Type B pancreatic cell (in vitro differentiated cells): ENCODE measurements around the gene CUL4A. TPM values are rescaled to one million over a fixed set of nuclear protein-coding genes. Genes with fewer than 3 reads are reported as not detected.

ENCODE experiments used
- DNase-seq: peaks from one replicate; pipeline ENCODE4 v3.0.0; 2021; ENCODE audit warnings: mixed read lengths; ENCODE audit not compliant: unreplicated experiment; ENCODE audit errors: extremely low spot score
- H3K27ac Mint-ChIP-seq: 2 replicates; pipeline ENCODE4 v1.8.0; 2021; ENCODE audit warnings: mild to moderate bottlenecking, mixed read lengths
- H3K27me3 Mint-ChIP-seq: 2 replicates; pipeline ENCODE4 v1.8.0; 2021; ENCODE audit warnings: mixed read lengths
- H3K36me3 Mint-ChIP-seq: 2 replicates; pipeline ENCODE4 v1.8.0; 2021; ENCODE audit warnings: mixed read lengths
- H3K4me1 Mint-ChIP-seq: one replicate; pipeline ENCODE4 v1.8.0; 2021; ENCODE audit warnings: mixed read lengths; ENCODE audit not compliant: unreplicated experiment
- H3K4me3 Mint-ChIP-seq: 2 replicates; pipeline ENCODE4 v1.8.0; 2021; ENCODE audit warnings: mild to moderate bottlenecking, mixed read lengths
- H3K9me3 Mint-ChIP-seq: 2 replicates; pipeline ENCODE4 v1.8.0; 2021; ENCODE audit warnings: mixed read lengths
- total RNA-seq: library from RNA; stranded (reverse); gene quantifications from 2 replicates; pipeline ENCODE4 v1.2.1, GENCODE V29; 2021; ENCODE audit warnings: low replicate concordance
- TF ChIP-seq, protein P1 (sequence below): fragments of 200-600 bp; sonication (generic); conservative IDR thresholded peaks from 2 replicates; pipeline ENCODE4 v1.5.0; 2021; ENCODE audit warnings: antibody characterized with exemption, mild to moderate bottlenecking

The CUL4A gene
- total RNA-seq, 1 donor from 2014 or later: 64.6 TPM

DNA sequence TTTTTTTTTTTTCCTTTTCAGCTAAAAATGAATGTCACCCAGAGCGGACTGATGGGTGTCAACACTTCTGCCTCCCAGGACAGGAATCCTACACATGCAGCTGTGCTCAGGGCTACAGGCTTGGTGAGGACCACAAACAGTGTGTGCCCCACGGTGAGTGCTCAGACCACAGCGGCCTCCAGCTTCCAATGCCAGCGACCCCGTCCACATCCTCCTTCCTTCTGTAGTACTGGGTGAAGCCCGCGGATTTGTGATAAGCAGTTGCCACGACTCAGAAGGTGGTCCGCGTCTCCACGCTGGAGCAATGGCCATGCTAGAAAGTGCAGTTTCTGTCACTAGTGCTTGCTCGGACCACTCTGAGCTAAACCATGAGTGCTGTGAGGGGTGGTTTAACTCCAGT is 44.9 kb upstream of the CUL4A start:
- H3K27me3 Mint-ChIP-seq: peaks cover 26% of the 10 kb centered on the region
- H3K4me3 Mint-ChIP-seq: no peak overlapping the region
- no peak overlapping the region for H3K27ac Mint-ChIP-seq
- H3K4me1 Mint-ChIP-seq: no peaks in the 10 kb centered on the region
- TF ChIP-seq, protein P1, sequence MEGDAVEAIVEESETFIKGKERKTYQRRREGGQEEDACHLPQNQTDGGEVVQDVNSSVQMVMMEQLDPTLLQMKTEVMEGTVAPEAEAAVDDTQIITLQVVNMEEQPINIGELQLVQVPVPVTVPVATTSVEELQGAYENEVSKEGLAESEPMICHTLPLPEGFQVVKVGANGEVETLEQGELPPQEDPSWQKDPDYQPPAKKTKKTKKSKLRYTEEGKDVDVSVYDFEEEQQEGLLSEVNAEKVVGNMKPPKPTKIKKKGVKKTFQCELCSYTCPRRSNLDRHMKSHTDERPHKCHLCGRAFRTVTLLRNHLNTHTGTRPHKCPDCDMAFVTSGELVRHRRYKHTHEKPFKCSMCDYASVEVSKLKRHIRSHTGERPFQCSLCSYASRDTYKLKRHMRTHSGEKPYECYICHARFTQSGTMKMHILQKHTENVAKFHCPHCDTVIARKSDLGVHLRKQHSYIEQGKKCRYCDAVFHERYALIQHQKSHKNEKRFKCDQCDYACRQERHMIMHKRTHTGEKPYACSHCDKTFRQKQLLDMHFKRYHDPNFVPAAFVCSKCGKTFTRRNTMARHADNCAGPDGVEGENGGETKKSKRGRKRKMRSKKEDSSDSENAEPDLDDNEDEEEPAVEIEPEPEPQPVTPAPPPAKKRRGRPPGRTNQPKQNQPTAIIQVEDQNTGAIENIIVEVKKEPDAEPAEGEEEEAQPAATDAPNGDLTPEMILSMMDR: no peak
- peaks cover 10% of the 10 kb centered on the region for H3K36me3 Mint-ChIP-seq
- DNase-seq: no peak
- H3K9me3 Mint-ChIP-seq: no peaks in the 10 kb centered on the region

DNA sequence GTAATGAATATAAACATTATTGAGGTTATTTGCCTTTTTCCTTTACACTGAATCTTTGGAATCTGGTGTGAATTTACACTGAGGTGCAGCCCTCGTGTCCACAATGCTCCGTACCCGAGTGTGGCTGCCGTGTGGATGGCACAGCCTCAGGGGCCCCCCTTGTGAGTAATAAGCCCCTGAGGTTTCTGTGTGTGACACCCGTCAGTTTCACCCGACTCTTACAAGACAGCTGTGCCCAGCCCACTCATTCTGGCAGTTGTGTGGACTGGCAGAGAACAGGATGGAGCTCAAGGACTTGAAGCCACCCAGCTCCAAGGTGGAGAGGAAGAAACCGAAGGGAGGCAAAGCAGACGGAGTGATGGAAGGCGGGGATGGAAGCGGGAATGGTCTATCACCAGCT is 43.1 kb upstream of the CUL4A start:
- Mint-ChIP-seq H3K36me3 (peaks cover 17% of the 10 kb centered on the region), H3K4me1 (peaks cover 3% of the 10 kb centered on the region), H3K4me3 (no peak overlapping the region), H3K27ac (no peak overlapping the region), H3K9me3 (no peaks in the 10 kb centered on the region), H3K27me3 (peaks cover 12% of the 10 kb centered on the region)
- DNase-seq: no peak
- TF ChIP-seq, protein P1: no peak

DNA sequence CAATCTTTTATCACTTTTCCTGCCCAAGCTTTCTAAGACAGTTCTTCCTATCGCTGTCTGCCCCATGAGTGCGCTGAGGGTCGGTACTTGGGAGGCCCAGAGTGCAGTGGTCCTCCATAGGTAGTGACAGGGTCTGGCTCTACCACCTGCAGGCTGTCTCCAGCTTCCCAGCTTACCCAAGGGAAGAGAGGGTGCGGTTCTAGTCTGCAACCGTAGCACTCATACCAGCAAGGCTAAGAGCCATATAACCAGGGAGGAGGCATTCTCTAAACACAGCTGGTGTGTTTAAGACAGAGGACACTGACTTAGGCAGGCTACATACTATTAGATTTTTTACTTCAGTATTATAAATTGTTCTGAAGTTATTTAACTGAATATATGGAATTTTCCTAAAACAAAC is 42.7 kb upstream of the CUL4A start:
- H3K4me3 Mint-ChIP-seq: no peak overlapping the region
- H3K27me3 Mint-ChIP-seq: peaks cover 10% of the 10 kb centered on the region
- DNase-seq: no peak
- H3K4me1 Mint-ChIP-seq: peaks cover 3% of the 10 kb centered on the region
- no peaks in the 10 kb centered on the region for H3K9me3 Mint-ChIP-seq
- no peak overlapping the region for H3K27ac Mint-ChIP-seq
- H3K36me3 Mint-ChIP-seq: peaks cover 17% of the 10 kb centered on the region
- TF ChIP-seq, protein P1: no peak

DNA sequence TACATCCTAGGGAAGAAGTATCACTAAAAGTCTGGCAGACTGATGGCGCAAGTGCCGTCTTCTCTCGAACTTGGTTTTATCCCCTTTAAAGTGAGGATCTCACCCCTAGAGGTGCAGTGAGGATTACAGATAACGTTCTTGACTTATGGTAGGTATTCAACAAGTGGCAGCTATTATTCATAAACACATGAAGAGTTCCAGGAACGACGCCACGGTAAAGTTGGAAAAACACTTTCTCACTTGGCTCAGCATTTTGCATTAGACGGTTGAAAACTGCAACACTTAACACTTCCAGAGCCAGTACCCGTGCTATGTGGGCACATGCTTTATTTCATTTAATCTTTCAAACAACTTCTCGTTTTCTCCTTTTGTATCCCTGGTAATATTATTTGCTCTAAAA is 42.3 kb upstream of the CUL4A start:
- H3K27me3 Mint-ChIP-seq: peaks cover 10% of the 10 kb centered on the region
- H3K27ac Mint-ChIP-seq: no peak overlapping the region
- H3K36me3 Mint-ChIP-seq: peaks cover 17% of the 10 kb centered on the region
- no peak for DNase-seq
- H3K4me1 Mint-ChIP-seq: peaks cover 3% of the 10 kb centered on the region
- no peaks in the 10 kb centered on the region for H3K9me3 Mint-ChIP-seq
- no peak overlapping the region for H3K4me3 Mint-ChIP-seq
- TF ChIP-seq, protein P1: no peak

DNA sequence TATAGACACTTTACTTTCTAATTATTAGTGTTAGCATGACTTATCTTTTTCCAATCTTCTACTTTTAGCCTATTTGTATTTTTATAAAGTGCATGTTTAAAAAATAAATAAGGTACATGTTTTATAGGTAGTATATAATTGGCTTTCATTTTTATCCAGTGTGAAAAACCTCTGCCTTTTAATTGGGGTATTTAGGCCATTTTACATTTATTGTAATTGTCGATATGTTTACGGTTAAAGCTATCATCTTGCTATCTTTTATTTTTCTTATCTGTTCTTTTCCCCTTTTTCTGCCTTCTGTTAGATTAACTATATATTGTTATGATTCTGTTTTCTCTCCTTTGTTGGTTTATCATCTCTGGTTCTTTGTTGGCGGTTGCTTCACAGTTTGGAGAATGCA is 41.8 kb upstream of the CUL4A start:
- Mint-ChIP-seq H3K9me3 (no peaks in the 10 kb centered on the region), H3K36me3 (peaks cover 17% of the 10 kb centered on the region), H3K27me3 (peaks cover 10% of the 10 kb centered on the region), H3K4me1 (peaks cover 3% of the 10 kb centered on the region), H3K4me3 (no peak overlapping the region), H3K27ac (no peak overlapping the region)
- TF ChIP-seq, protein P1: no peak
- DNase-seq: no peak

DNA sequence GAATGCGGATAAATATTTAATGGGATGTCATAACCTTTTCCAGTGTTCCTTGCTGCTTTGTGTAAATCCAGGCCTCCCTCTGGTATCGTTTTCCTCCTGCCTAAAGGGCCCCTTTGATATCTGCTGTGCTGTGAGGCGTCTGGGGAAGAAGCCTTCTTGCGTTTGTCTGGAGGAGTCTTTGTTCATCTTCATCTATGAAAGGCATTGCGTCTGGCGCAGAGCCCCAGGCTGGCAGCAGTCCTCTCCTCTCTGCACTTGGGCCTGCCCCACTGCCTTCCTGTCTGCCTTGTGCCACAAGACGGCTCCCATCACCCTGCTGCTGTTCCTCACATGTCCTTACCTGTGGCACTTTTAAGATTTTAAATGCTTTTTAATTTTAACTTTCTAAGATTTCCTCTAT is 41.2 kb upstream of the CUL4A start:
- Mint-ChIP-seq H3K36me3 (peaks cover 17% of the 10 kb centered on the region), H3K9me3 (no peaks in the 10 kb centered on the region), H3K4me1 (peaks cover 3% of the 10 kb centered on the region), H3K27me3 (peaks cover 8% of the 10 kb centered on the region), H3K4me3 (no peak overlapping the region), H3K27ac (no peak overlapping the region)
- no peak for DNase-seq
- TF ChIP-seq, protein P1: no peak
